ENCODE data around the gene C5orf22.

C5orf22 gene

GRCh38 chr5:31568302-31568835, 36.3 kb downstream of the C5orf22 start:
- POLR2A ChIA-PET = interaction anchor here (0.6 kb wide), 1 partner anchor 18 kb away, joined by 4 read pairs; no protein-coding TSS in a partner anchor
- TF ChIP-seq ZBTB26 (tag by site-specific recombination; optimal IDR thresholded peaks at IDR 0.05) (no peak), PRDM1 (tag by site-specific recombination; IDR thresholded peaks at IDR 0.05) (no peak), EGR2 (tag by site-specific recombination; IDR thresholded peaks at IDR 0.05; ENCODE audit: low read depth) (no peak), ZNF18 (tag by site-specific recombination; IDR thresholded peaks at IDR 0.05) (no peak), ZNF366 (tag by site-specific recombination; conservative IDR thresholded peaks at IDR 0.05) (no peak), ZNF701 (tag by site-specific recombination; IDR thresholded peaks at IDR 0.05) (no peak), ZBTB11 (tag by site-specific recombination; conservative IDR thresholded peaks at IDR 0.05; ENCODE audit: low read depth) (no peak), SP2 (tag by site-specific recombination; IDR thresholded peaks at IDR 0.05) (no peak), ZNF843 (tag by site-specific recombination; IDR thresholded peaks at IDR 0.05) (no peak), ZNF776 (tag by site-specific recombination; IDR thresholded peaks at IDR 0.05; ENCODE audit: borderline replicate concordance) (no peak), ZFP37 (tag by site-specific recombination; IDR thresholded peaks at IDR 0.05) (no peak), ZNF600 (tag by site-specific recombination; IDR thresholded peaks at IDR 0.05) (no peak), RBAK (tag by site-specific recombination; IDR thresholded peaks at IDR 0.05) (no peak), ZBTB7A (tag by site-specific recombination; IDR thresholded peaks at IDR 0.05; ENCODE audit: low read depth) (no peak), ZNF48 (tag by site-specific recombination; IDR thresholded peaks at IDR 0.05) (no peak), ZBTB8A (tag by site-specific recombination; IDR thresholded peaks at IDR 0.05) (no peak), ZNF274 (IDR thresholded peaks at IDR 0.05; ENCODE audit: low read length) (no peak), ZNF274 (tag by site-specific recombination; IDR thresholded peaks at IDR 0.05; ENCODE audit: borderline replicate concordance) (no peak), KLF1 (tag by site-specific recombination; IDR thresholded peaks at IDR 0.05) (no peak), ZNF335 (tag by site-specific recombination; conservative IDR thresholded peaks at IDR 0.05) (no peak)
- TF ChIP-seq, protein P1, sequence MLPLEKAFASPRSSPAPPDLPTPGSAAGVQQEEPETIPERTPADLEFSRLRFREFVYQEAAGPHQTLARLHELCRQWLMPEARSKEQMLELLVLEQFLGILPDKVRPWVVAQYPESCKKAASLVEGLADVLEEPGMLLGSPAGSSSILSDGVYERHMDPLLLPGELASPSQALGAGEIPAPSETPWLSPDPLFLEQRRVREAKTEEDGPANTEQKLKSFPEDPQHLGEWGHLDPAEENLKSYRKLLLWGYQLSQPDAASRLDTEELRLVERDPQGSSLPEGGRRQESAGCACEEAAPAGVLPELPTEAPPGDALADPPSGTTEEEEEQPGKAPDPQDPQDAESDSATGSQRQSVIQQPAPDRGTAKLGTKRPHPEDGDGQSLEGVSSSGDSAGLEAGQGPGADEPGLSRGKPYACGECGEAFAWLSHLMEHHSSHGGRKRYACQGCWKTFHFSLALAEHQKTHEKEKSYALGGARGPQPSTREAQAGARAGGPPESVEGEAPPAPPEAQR (tag by site-specific recombination; IDR thresholded peaks at IDR 0.05) = no peak
- Histone ChIP-seq H3K36me3 (ENCODE audit: control insufficient read depth in 2 of 2, insufficient read depth in 1 of 2, low read length in 2 of 2) (no peaks in the 10 kb centered on the region), H3K9me3 (ENCODE audit: control insufficient read depth, insufficient read depth, low read depth, low read length) (no peaks in the 10 kb centered on the region), H3K4me1 (ENCODE audit: control insufficient read depth, insufficient read depth, low read length) (no peaks in the 10 kb centered on the region), H3K27ac (ENCODE audit: extremely low read depth, low read depth, low read length) (no peak overlapping the region), H3K4me3 (ENCODE audit: low read depth, low read length) (no peak overlapping the region)
- CTCF ChIA-PET = interaction anchor here (0.6 to 1.3 kb wide), 3 partner anchors 12 to 848 kb away, joined by 3 to 4 read pairs (median 3); no protein-coding TSS in a partner anchor

Data from HEK293 (cell line).